Fibroblast of peridontal ligament (primary cell): ENCODE measurements around the gene ILKAP.

ENCODE experiments used
- DNase-seq: peaks from one replicate; pipeline ENCODE4 v3.0.0-alpha.2; 2010; ENCODE audit errors: extremely low read depth

The ILKAP gene

GRCh38 chr2:238237431-238238135, 34.1 kb upstream of the ILKAP start:
- DNase-seq: no peak

GRCh38 chr2:238236571-238236970, 33.1 kb upstream of the ILKAP start:
- DNase-seq: no peak

GRCh38 chr2:238235856-238236255, 32.4 kb upstream of the ILKAP start:
- no peak for DNase-seq

- DNase-seq: peak; percentile 29
Observed at GRCh38 chr2:238235331-238235732, 31.8 kb upstream of the ILKAP start.

GRCh38 chr2:238233625-238234024, 30.1 kb upstream of the ILKAP start:
- no peak for DNase-seq

GRCh38 chr2:238231809-238232208, 28.3 kb upstream of the ILKAP start:
- no peak for DNase-seq

GRCh38 chr2:238231251-238231793, 27.8 kb upstream of the ILKAP start:
- peak; percentile 30 for DNase-seq

GRCh38 chr2:238230699-238231098, 27.2 kb upstream of the ILKAP start:
- no peak for DNase-seq

GRCh38 chr2:238228700-238229099, 25.2 kb upstream of the ILKAP start:
- DNase-seq: no peak

- no peak for DNase-seq
Observed at GRCh38 chr2:238227587-238228032, 24.1 kb upstream of the ILKAP start.

- no peak for DNase-seq
Observed at GRCh38 chr2:238226698-238227586, 23.4 kb upstream of the ILKAP start.

- DNase-seq: peak; percentile 15
Observed at GRCh38 chr2:238225911-238226697, 22.6 kb upstream of the ILKAP start.

- DNase-seq: no peak
Observed at GRCh38 chr2:238225121-238225520, 21.6 kb upstream of the ILKAP start.

- DNase-seq: no peak
Observed at GRCh38 chr2:238224356-238225035, 21.0 kb upstream of the ILKAP start.

GRCh38 chr2:238220892-238221521, 17.5 kb upstream of the ILKAP start:
- DNase-seq: no peak

- DNase-seq: no peak
Observed at GRCh38 chr2:238220274-238220891, 16.9 kb upstream of the ILKAP start.

- DNase-seq: no peak
Observed at GRCh38 chr2:238216651-238217184, 13.2 kb upstream of the ILKAP start.

GRCh38 chr2:238207006-238207405, 3.5 kb upstream of the ILKAP start:
- DNase-seq: no peak

- DNase-seq: no peak
Observed at GRCh38 chr2:238203973-238204683, 633 bp upstream of the ILKAP start.
